Trophoblast cell (in vitro differentiated cells and primary cell): ENCODE results near the gene DOCK8.

ENCODE experiments used
- DNase-seq, 2 donors: peaks; one replicate each; pipeline ENCODE4 v3.0.0-alpha.2; 2016
- H2AFZ ChIP-seq: 2 replicates; pipeline ENCODE4 v1.6.1; 2013; ENCODE audit warnings: low read length, moderate library complexity, mild to moderate bottlenecking; ENCODE audit not compliant: insufficient read depth, poor library complexity
- H2AK5ac ChIP-seq: 2 replicates; pipeline ENCODE4 v1.6.1; 2013; ENCODE audit warnings: mild to moderate bottlenecking, low read length
- H2BK120ac ChIP-seq: 2 replicates; pipeline ENCODE4 v1.6.1; 2013; ENCODE audit warnings: low read length, mild to moderate bottlenecking, moderate library complexity; ENCODE audit not compliant: insufficient read depth, poor library complexity
- H2BK12ac ChIP-seq: 2 replicates; pipeline ENCODE4 v1.6.1; 2013; ENCODE audit warnings: mild to moderate bottlenecking, low read length, moderate library complexity
- H2BK5ac ChIP-seq: 2 replicates; pipeline ENCODE4 v1.6.1; 2013; ENCODE audit warnings: low read length, low read depth, moderate library complexity, mild to moderate bottlenecking; ENCODE audit not compliant: poor library complexity
- H3K14ac ChIP-seq: 2 replicates; pipeline ENCODE4 v1.6.1; 2013; ENCODE audit warnings: mild to moderate bottlenecking, low read length
- H3K18ac ChIP-seq: 2 replicates; pipeline ENCODE4 v1.6.1; 2013; ENCODE audit warnings: mild to moderate bottlenecking, low read length
- H3K23ac ChIP-seq: 2 replicates; pipeline ENCODE4 v1.6.1; 2013; ENCODE audit warnings: low read length
- H3K27ac ChIP-seq: 2 replicates; pipeline ENCODE4 v1.5.1; 2013; ENCODE audit warnings: low read depth, mild to moderate bottlenecking, inconsistent platforms, low read length, moderate library complexity
- H3K27me3 ChIP-seq: 2 replicates; pipeline ENCODE4 v1.6.1; 2013; ENCODE audit warnings: inconsistent platforms, mild to moderate bottlenecking, low read length, moderate library complexity; ENCODE audit not compliant: insufficient read depth
- H3K36me3 ChIP-seq, 2 experiments: 1 replicate in 1 of 2; 2 replicates in 1 of 2; pipeline ENCODE4 v1.6.1; 2013; ENCODE audit warnings: low read length in 2 of 2, mild to moderate bottlenecking in 2 of 2, moderate library complexity in 1 of 2; ENCODE audit not compliant: insufficient read depth in 2 of 2, control insufficient read depth in 1 of 2
- H3K4ac ChIP-seq: 2 replicates; pipeline ENCODE4 v1.6.1; 2013; ENCODE audit warnings: low read depth, mild to moderate bottlenecking, low read length, moderate library complexity
- H3K4me1 ChIP-seq, 2 experiments: 1 replicate in 1 of 2; 2 replicates in 1 of 2; pipeline ENCODE4 v1.6.1; 2013; ENCODE audit warnings: low read length in 2 of 2, mild to moderate bottlenecking in 2 of 2, moderate library complexity in 1 of 2; ENCODE audit not compliant: insufficient read depth in 2 of 2, control insufficient read depth in 1 of 2
- H3K4me2 ChIP-seq: 2 replicates; pipeline ENCODE4 v1.6.1; 2013; ENCODE audit warnings: inconsistent platforms, mild to moderate bottlenecking, low read length, moderate library complexity
- H3K4me3 ChIP-seq: 2 replicates; pipeline ENCODE4 v1.5.1; 2013; ENCODE audit warnings: mild to moderate bottlenecking, low read depth, low read length, inconsistent platforms
- H3K79me1 ChIP-seq: one replicate; pipeline ENCODE4 v1.6.1; 2013; ENCODE audit warnings: low read length
- H3K79me2 ChIP-seq: 2 replicates; pipeline ENCODE4 v1.6.1; 2013; ENCODE audit warnings: low read length, mild to moderate bottlenecking; ENCODE audit not compliant: control insufficient read depth, insufficient read depth, poor library complexity
- H3K9ac ChIP-seq: 2 replicates; pipeline ENCODE4 v1.6.1; 2013; ENCODE audit warnings: mild to moderate bottlenecking, low read length
- H3K9me3 ChIP-seq: 2 replicates; pipeline ENCODE4 v1.6.1; 2013; ENCODE audit warnings: low read depth, mild to moderate bottlenecking, control low read depth, inconsistent platforms, low read length; ENCODE audit not compliant: insufficient read depth
- H4K12ac ChIP-seq: 2 replicates; pipeline ENCODE4 v1.6.1; 2013; ENCODE audit warnings: low read depth, mild to moderate bottlenecking, low read length, moderate library complexity
- H4K8ac ChIP-seq: 2 replicates; pipeline ENCODE4 v1.6.1; 2013; ENCODE audit warnings: low read depth, mild to moderate bottlenecking, low read length, moderate library complexity
- H4K91ac ChIP-seq: one replicate; pipeline ENCODE4 v1.6.1; 2013; ENCODE audit warnings: low read depth, mild to moderate bottlenecking, low read length, moderate library complexity
- WGBS: extraction: QIAGEN DNeasy Blood & Tissue Kit; methylation state at CpG from one replicate; pipeline ENCODE4 v1.1.7; 2013; ENCODE audit warnings: missing lambda C conversion rate; ENCODE audit not compliant: insufficient read length, insufficient coverage; ENCODE audit errors: extremely low coverage; 5-methylcytosine and 5-hydroxymethylcytosine counted together

Gene DOCK8

GRCh38 chr9:376115-376514, 161.4 kb downstream of the DOCK8 start:
- Histone ChIP-seq H3K4me1 (no peaks in the 10 kb centered on the region), H2AFZ (no peak overlapping the region), H3K27ac (no peak overlapping the region), H2BK120ac (no peak overlapping the region), H3K4ac (no peak overlapping the region), H3K18ac (no peak overlapping the region), H4K8ac (no peak overlapping the region), H3K9me3 (no peaks in the 10 kb centered on the region), H3K36me3 (no peaks in the 10 kb centered on the region), H3K14ac (no peak overlapping the region), H4K91ac (no peak overlapping the region), H2AK5ac (no peak overlapping the region), H2BK12ac (no peak overlapping the region), H3K4me2 (no peak overlapping the region), H3K23ac (no peak overlapping the region), H2BK5ac (no peak overlapping the region), H3K9ac (no peak overlapping the region), H3K4me3 (no peak overlapping the region), H3K27me3 (no peaks in the 10 kb centered on the region), H4K12ac (no peak overlapping the region), H3K79me2 (no peaks in the 10 kb centered on the region), H3K79me1 (no peaks in the 10 kb centered on the region)
- no peak for DNase-seq
- WGBS, result no CpG with 5 or more reads among the region's 3 CpGs

- no peaks in the 10 kb centered on the region for H3K27me3 ChIP-seq
- H3K23ac ChIP-seq, result no peak overlapping the region
- no peak overlapping the region for H3K27ac ChIP-seq
- no peak overlapping the region for H2BK120ac ChIP-seq
- no peaks in the 10 kb centered on the region for H3K79me2 ChIP-seq
- H2AK5ac ChIP-seq, result no peak overlapping the region
- no peak overlapping the region for H3K4me3 ChIP-seq
- no peak for DNase-seq
- no peak overlapping the region for H2AFZ ChIP-seq
- H3K4me2 ChIP-seq, result no peak overlapping the region
- H3K14ac ChIP-seq, result no peak overlapping the region
- no peak overlapping the region for H3K18ac ChIP-seq
- H3K4me1 ChIP-seq, result no peaks in the 10 kb centered on the region
- no peak overlapping the region for H3K4ac ChIP-seq
- H3K9ac ChIP-seq, result no peak overlapping the region
- H4K8ac ChIP-seq, result no peak overlapping the region
- H3K79me1 ChIP-seq, result no peaks in the 10 kb centered on the region
- no peak overlapping the region for H4K12ac ChIP-seq
- no peak overlapping the region for H2BK12ac ChIP-seq
- WGBS, result no CpG with 5 or more reads among the region's 6 CpGs
- no peak overlapping the region for H2BK5ac ChIP-seq
- no peak overlapping the region for H4K91ac ChIP-seq
- H3K36me3 ChIP-seq, result no peaks in the 10 kb centered on the region
- H3K9me3 ChIP-seq, result peaks cover 2% of the 10 kb centered on the region
These were observed 163.6 kb downstream of the DOCK8 start for GRCh38 chr9:378263-378662.

- no peak for DNase-seq
- Histone ChIP-seq H3K23ac (no peak overlapping the region), H3K4ac (no peak overlapping the region), H2AFZ (no peak overlapping the region), H4K12ac (no peak overlapping the region), H3K14ac (no peak overlapping the region), H2BK120ac (no peak overlapping the region), H2BK12ac (no peak overlapping the region), H2AK5ac (no peak overlapping the region), H3K9ac (no peak overlapping the region), H3K27ac (no peak overlapping the region), H2BK5ac (no peak overlapping the region), H3K4me1 (no peaks in the 10 kb centered on the region), H3K4me3 (no peak overlapping the region), H3K27me3 (no peaks in the 10 kb centered on the region), H3K79me1 (no peaks in the 10 kb centered on the region), H3K18ac (no peak overlapping the region), H3K36me3 (no peaks in the 10 kb centered on the region), H3K79me2 (no peaks in the 10 kb centered on the region), H4K8ac (no peak overlapping the region), H3K4me2 (no peak overlapping the region), H4K91ac (no peak overlapping the region), H3K9me3 (peaks cover 2% of the 10 kb centered on the region)
- no CpG with 5 or more reads among the region's 11 CpGs for WGBS
These were observed 167.7 kb downstream of the DOCK8 start for GRCh38 chr9:382383-382782.

- Histone ChIP-seq H3K79me1 (no peaks in the 10 kb centered on the region), H4K91ac (no peak overlapping the region), H3K27ac (no peak overlapping the region), H2BK120ac (no peak overlapping the region), H3K79me2 (no peaks in the 10 kb centered on the region), H3K9ac (no peak overlapping the region), H3K14ac (no peak overlapping the region), H2AFZ (no peak overlapping the region), H4K12ac (no peak overlapping the region), H3K4me1 (peaks cover 0 to 5% of the 10 kb centered on the region in 2 experiments), H3K4me2 (no peak overlapping the region), H3K23ac (no peak overlapping the region), H3K4ac (no peak overlapping the region), H3K9me3 (peaks cover 2% of the 10 kb centered on the region), H3K36me3 (no peaks in the 10 kb centered on the region), H2BK5ac (no peak overlapping the region), H3K4me3 (no peak overlapping the region), H3K18ac (no peak overlapping the region), H3K27me3 (no peaks in the 10 kb centered on the region), H4K8ac (no peak overlapping the region), H2BK12ac (peak overlapping the region; percentile 1), H2AK5ac (no peak overlapping the region)
- WGBS, result no CpG with 5 or more reads among the region's 9 CpGs
- peak; percentile 37 to 82 for DNase-seq
These were observed 171.2 kb downstream of the DOCK8 start for GRCh38 chr9:385818-386398.
